MM.1S (cell line): ENCODE data around the gene ZCCHC7.

ENCODE experiments used
- DNase-seq: peaks from one replicate; pipeline ENCODE4 v3.0.0-alpha.2; 2015
- H2AFZ ChIP-seq: fragments of 300-600 bp; sonication (generic); 2 replicates; pipeline ENCODE4 v1.6.0; 2016; ENCODE audit warnings: antibody characterized with exemption, low read length
- H3F3A ChIP-seq: fragments of 300-600 bp; sonication (generic); 2 replicates; pipeline ENCODE4 v1.6.1; 2016; ENCODE audit warnings: mild to moderate bottlenecking, antibody characterized with exemption, low read length, moderate library complexity, mixed read lengths; ENCODE audit not compliant: insufficient read depth
- H3K27ac ChIP-seq: fragments of 300-600 bp; sonication (generic); 2 replicates; pipeline ENCODE4 v1.5.1; 2016; ENCODE audit warnings: mild to moderate bottlenecking, low read length
- H3K27me3 ChIP-seq: fragments of 300-600 bp; sonication (generic); replicated peaks from 2 replicates; pipeline ENCODE4 v1.6.0; 2016; ENCODE audit warnings: low read length; ENCODE audit not compliant: insufficient read depth
- H3K36me3 ChIP-seq: fragments of 300-600 bp; sonication (generic); replicated peaks from 2 replicates; pipeline ENCODE4 v1.6.1; 2016; ENCODE audit warnings: mild to moderate bottlenecking, low read length, mixed read lengths; ENCODE audit not compliant: insufficient read depth
- H3K4me1 ChIP-seq: fragments of 300-600 bp; sonication (generic); 2 replicates; pipeline ENCODE4 v1.6.1; 2016; ENCODE audit warnings: low read length, mixed read lengths
- H3K4me2 ChIP-seq: fragments of 300-600 bp; sonication (generic); 2 replicates; pipeline ENCODE4 v1.6.0; 2016; ENCODE audit warnings: low read depth, low read length
- H3K4me3 ChIP-seq: fragments of 300-600 bp; sonication (generic); 2 replicates; pipeline ENCODE4 v1.5.1; 2016; ENCODE audit warnings: low read length, mixed read lengths
- H3K79me2 ChIP-seq: fragments of 300-600 bp; sonication (generic); 2 replicates; pipeline ENCODE4 v1.6.1; 2016; ENCODE audit warnings: mixed run types, low read length, mixed read lengths
- H3K9ac ChIP-seq: fragments of 300-600 bp; sonication (generic); 2 replicates; pipeline ENCODE4 v1.6.1; 2016; ENCODE audit warnings: low read length, mixed read lengths
- H3K9me2 ChIP-seq: fragments of 300-600 bp; sonication (generic); replicated peaks from 2 replicates; pipeline ENCODE4 v1.6.1; 2016; ENCODE audit warnings: mild to moderate bottlenecking, low read length, mixed read lengths; ENCODE audit not compliant: insufficient read depth
- H3K9me3 ChIP-seq: fragments of 300-600 bp; sonication (generic); replicated peaks from 2 replicates; pipeline ENCODE4 v1.6.1; 2016; ENCODE audit warnings: mild to moderate bottlenecking, low read length, mixed read lengths; ENCODE audit not compliant: insufficient read depth
- H4K20me1 ChIP-seq: fragments of 300-600 bp; sonication (generic); 2 replicates; pipeline ENCODE4 v1.6.1; 2016; ENCODE audit warnings: mild to moderate bottlenecking, low read length, moderate library complexity, mixed read lengths; ENCODE audit not compliant: insufficient read depth
- CTCF ChIP-seq: fragments of 300-600 bp; sonication (generic); IDR thresholded peaks from 2 replicates; pipeline ENCODE4 v1.5.1; 2016; ENCODE audit warnings: antibody characterized with exemption, low read length, mixed read lengths
- EZH2 ChIP-seq: fragments of 300-600 bp; sonication (generic); optimal IDR thresholded peaks from 2 replicates; pipeline ENCODE3; 2017; ENCODE audit warnings: low read depth, mild to moderate bottlenecking, antibody characterized with exemption, low read length, mixed read lengths
- EZH2phosphoT487 ChIP-seq: fragments of 300-600 bp; sonication (generic); IDR thresholded peaks from 2 replicates; pipeline ENCODE4 v1.6.1; 2018; ENCODE audit warnings: antibody characterized with exemption, low read length

The ZCCHC7 gene

DNA sequence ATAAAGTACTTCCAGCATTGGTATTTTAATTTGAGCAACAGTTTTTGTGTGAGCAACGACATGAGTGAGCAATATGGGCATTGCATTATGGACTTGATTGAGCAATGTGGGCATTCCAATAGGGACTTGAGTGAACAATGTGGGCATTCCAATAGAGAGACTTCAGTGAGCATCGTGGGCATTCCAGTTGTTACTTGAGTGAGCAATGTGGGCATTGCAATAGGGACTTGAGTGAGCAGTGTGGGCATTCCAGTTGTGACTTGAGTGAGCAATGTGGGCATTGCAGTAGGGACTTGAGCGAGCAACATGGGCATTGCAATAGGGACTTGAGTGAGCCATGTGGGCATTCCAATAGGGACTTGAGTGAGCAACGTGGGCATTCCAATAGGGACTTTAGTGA is 52.2 kb downstream of the ZCCHC7 start:
- no peaks in the 10 kb centered on the region for H3K4me1 ChIP-seq
- no peak for TF ChIP-seq CTCF
- TF ChIP-seq EZH2 = no peak
- TF ChIP-seq EZH2phosphoT487 = no peak
- no peaks in the 10 kb centered on the region for H3F3A ChIP-seq
- H3K27me3 ChIP-seq = no peaks in the 10 kb centered on the region
- no peaks in the 10 kb centered on the region for H3K36me3 ChIP-seq
- H3K9ac ChIP-seq = no peak overlapping the region
- H3K27ac ChIP-seq = no peak overlapping the region
- DNase-seq = no peak
- no peak overlapping the region for H2AFZ ChIP-seq
- no peaks in the 10 kb centered on the region for H3K9me2 ChIP-seq
- no peaks in the 10 kb centered on the region; the same call in 1 of the 2 replicates for H4K20me1 ChIP-seq
- H3K4me3 ChIP-seq = no peak overlapping the region
- H3K9me3 ChIP-seq = no peaks in the 10 kb centered on the region
- no peak overlapping the region for H3K4me2 ChIP-seq
- H3K79me2 ChIP-seq = no peaks in the 10 kb centered on the region

DNA sequence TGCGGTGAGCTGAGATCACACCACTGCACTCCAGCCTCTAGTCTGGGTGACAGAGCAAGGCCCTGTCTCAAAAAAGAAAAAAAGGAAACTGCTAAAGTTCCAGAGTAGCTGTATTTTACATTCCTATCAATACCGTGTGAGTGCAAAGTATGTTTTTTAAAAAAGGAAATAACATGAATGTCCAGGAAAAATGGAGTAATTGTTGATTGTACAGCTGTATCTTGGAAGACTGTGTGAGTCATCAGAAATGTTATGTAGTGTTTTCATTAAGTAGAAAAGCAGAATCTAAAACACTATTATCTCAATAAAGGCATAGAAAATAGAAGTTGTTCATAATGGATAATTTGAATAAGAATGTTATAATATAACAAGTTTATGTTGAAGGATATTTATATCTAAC is 53.9 kb downstream of the ZCCHC7 start:
- H2AFZ ChIP-seq = no peak overlapping the region
- no peaks in the 10 kb centered on the region for H3K4me1 ChIP-seq
- H3F3A ChIP-seq = no peaks in the 10 kb centered on the region
- no peak overlapping the region for H3K4me2 ChIP-seq
- no peak overlapping the region for H3K4me3 ChIP-seq
- no peaks in the 10 kb centered on the region for H3K79me2 ChIP-seq
- H3K36me3 ChIP-seq = no peaks in the 10 kb centered on the region
- no peaks in the 10 kb centered on the region for H3K9me3 ChIP-seq
- H3K27ac ChIP-seq = no peak overlapping the region
- no peaks in the 10 kb centered on the region; the same call in 1 of the 2 replicates for H4K20me1 ChIP-seq
- H3K9ac ChIP-seq = no peak overlapping the region
- H3K27me3 ChIP-seq = no peaks in the 10 kb centered on the region
- TF ChIP-seq EZH2phosphoT487 (no peak), EZH2 (no peak), CTCF (no peak)
- no peaks in the 10 kb centered on the region for H3K9me2 ChIP-seq
- DNase-seq = no peak

DNA sequence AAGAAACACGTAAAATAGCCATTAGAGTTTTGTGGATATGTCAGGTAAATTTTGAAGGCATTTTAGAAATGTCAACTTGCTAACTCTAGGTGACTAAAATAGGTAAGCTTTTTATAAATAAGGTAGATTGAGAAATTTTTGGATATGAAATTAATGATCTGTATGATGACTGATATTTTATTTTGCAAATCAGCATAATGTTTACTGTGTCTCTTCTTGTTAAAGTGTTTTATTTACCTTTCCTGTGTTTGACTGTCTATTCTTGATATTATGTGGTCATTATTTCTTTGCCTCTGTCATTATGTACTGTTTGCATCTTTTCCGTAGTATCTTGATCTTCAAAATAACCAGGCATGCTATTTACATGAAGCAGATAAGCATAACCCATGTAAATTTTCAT is 58.4 kb downstream of the ZCCHC7 start:
- H3K27ac ChIP-seq = no peak overlapping the region
- H3K36me3 ChIP-seq = no peaks in the 10 kb centered on the region
- H3K4me2 ChIP-seq = no peak overlapping the region
- no peaks in the 10 kb centered on the region for H3K9me3 ChIP-seq
- H3K27me3 ChIP-seq = no peaks in the 10 kb centered on the region
- no peaks in the 10 kb centered on the region; the same call in 1 of the 2 replicates for H4K20me1 ChIP-seq
- TF ChIP-seq EZH2 (no peak), EZH2phosphoT487 (no peak), CTCF (no peak)
- no peaks in the 10 kb centered on the region for H3K4me1 ChIP-seq
- H3K79me2 ChIP-seq = no peaks in the 10 kb centered on the region
- no peaks in the 10 kb centered on the region for H3F3A ChIP-seq
- no peak overlapping the region for H3K9ac ChIP-seq
- no peaks in the 10 kb centered on the region for H3K9me2 ChIP-seq
- no peak overlapping the region for H3K4me3 ChIP-seq
- DNase-seq = no peak
- no peak overlapping the region for H2AFZ ChIP-seq
